Heart left ventricle (tissue), 16 donors: ENCODE data around the gene NHLH1. TPM values are rescaled to one million over a fixed set of nuclear protein-coding genes. Genes with fewer than 3 reads are reported as not detected.

Experiments used
- ATAC-seq, 4 donors: fragments of 200-7000 bp; cut with Tn5 transposase; one replicate each; pipeline ENCODE4 v1.9.1; 2020 to 2022; ENCODE audit warnings: moderate library complexity in 4 of 4, mild to moderate bottlenecking in 3 of 4, moderate number of reproducible peaks in 1 of 4
- DNase-seq, 5 donors: peaks; one replicate each; pipeline ENCODE4 v3.0.0-alpha.2; 2020
- H3K27ac ChIP-seq, 12 donors: fragments of 200-600 bp; sonication (generic) in 4 of 12; one replicate each; pipeline versions ENCODE4 v1.5.0 to v1.8.0; 2016 to 2022; ENCODE audit warnings: mild to moderate bottlenecking in 2 of 12
- H3K27me3 ChIP-seq, 9 donors: fragments of 200-600 bp; sonication (generic) in 2 of 9; one replicate each; pipeline versions ENCODE4 v1.5.1 to v1.8.0; 2016 to 2022; ENCODE audit warnings: mild to moderate bottlenecking in 3 of 9
- H3K36me3 ChIP-seq, 9 donors: fragments of 200-600 bp; sonication (generic) in 2 of 9; one replicate each; pipeline versions ENCODE4 v1.5.0 to v1.8.0; 2018 to 2022; ENCODE audit warnings: mild to moderate bottlenecking in 2 of 9
- H3K4me1 ChIP-seq, 12 donors: fragments of 200-600 bp; sonication (generic) in 4 of 12; one replicate each; pipeline versions ENCODE4 v1.5.0 to v1.8.0; 2016 to 2022; ENCODE audit warnings: mild to moderate bottlenecking in 3 of 12
- H3K4me3 ChIP-seq, 12 donors: fragments of 200-600 bp; sonication (generic) in 4 of 12; one replicate each; pipeline versions ENCODE4 v1.5.0 to v1.8.0; 2017 to 2022; ENCODE audit warnings: mild to moderate bottlenecking in 9 of 12, moderate library complexity in 4 of 12
- H3K9me3 ChIP-seq, 12 donors: fragments of 200-600 bp; sonication (generic) in 4 of 12; one replicate each; pipeline versions ENCODE4 v1.5.0 to v1.8.0; 2016 to 2022; ENCODE audit warnings: mild to moderate bottlenecking in 1 of 12
- POLR2A ChIP-seq, 2 donors: fragments of 450-650 bp; IDR thresholded peaks; one replicate each; pipeline ENCODE4 v1.6.1; 2017; ENCODE audit warnings: antibody characterized with exemption in 2 of 2, mild to moderate bottlenecking in 2 of 2, moderate library complexity in 2 of 2
- WGBS, 4 donors: extraction: QIAGEN DNeasy Blood & Tissue Kit in 2 of 4; methylation state at CpG; one replicate each; pipeline versions ENCODE4 v1.1.5 to v1.1.7; 2013 to 2018; 5-methylcytosine and 5-hydroxymethylcytosine counted together
- intact Hi-C, 10 donors: fragments of 100-400 bp; cut with DNase I; formaldehyde crosslinking; loops; one replicate each; pipeline versions ENCODE4 v1.11.1 to v1.14.2; 2022
- polyA plus RNA-seq, 2 donors: library from polyadenylated mRNA; stranded (reverse); fragments of 200-250 nt; gene quantifications; one replicate each; pipeline ENCODE4 v1.2.3, GENCODE V29; 2013
- total RNA-seq, 9 donors: library from RNA; depleted of rRNA in 2 of 9; stranded (reverse); fragments of >200 nt in 2 of 9; fragmentation: NEBNext Ultra II Directional in 3 of 9; extraction: Animal tissue kit (Norgen Biotek cat#: 25700) in 3 of 9; gene quantifications; one replicate each; pipeline versions ENCODE4 v1.1.0 to v1.2.4, GENCODE V29; 2016 to 2023
- TF ChIP-seq, protein P1 (sequence below), 12 donors: fragments of 200-600 bp; sonication (generic) in 4 of 12; IDR thresholded peaks; one replicate each; pipeline versions ENCODE4 v1.5.0 to v1.8.0; 2018 to 2022; ENCODE audit warnings: antibody characterized with exemption in 12 of 12, mild to moderate bottlenecking in 5 of 12
- donor health status: ischemic (EF 13 %, LVEDD 7.1; RV severe dilation, severe dysfunction).
- donor health status: healthy with polysubstance abuse.
- donor health status: DM: no; HTN: yes; CAD: no.
- donor health status: DM: no; HTN: no; CAD: no.
- donor health status: ischemic (EF 25% LVEDD 6.9; RV normal size, moderate dysfunction).
- donor health status: ischemic (EF 25% LVEDD 5.7; RV mildly dilated, moderate dysfunction).
- donor health status: healthy.
- donor health status: DM: yes; HTN: yes; CAD: no.
- donor health status: ischemic (EF 35%, LVEDD 5.7; RV mildly dilated, moderate dysfunction).
- donor health status: nonischemic (EF 11% LVEDD 7.7; RV severe dilation, severe dysfunction).
- donor health status: DM: yes; HTN: yes; CAD: no.
- donor health status: PGD.
- donor health status: ischemic (EF 29% LVEDD 5.4; RV normal size, mild dysfunction).
- donor health status: nonischemic (EF 23%, LVEDD 6.1; RV moderate dilation, normal function).

The NHLH1 gene
- total and polyA plus RNA-seq, 11 donors: 0.09 to 0.18 (median 0.14) TPM; not detected in 8

DNA sequence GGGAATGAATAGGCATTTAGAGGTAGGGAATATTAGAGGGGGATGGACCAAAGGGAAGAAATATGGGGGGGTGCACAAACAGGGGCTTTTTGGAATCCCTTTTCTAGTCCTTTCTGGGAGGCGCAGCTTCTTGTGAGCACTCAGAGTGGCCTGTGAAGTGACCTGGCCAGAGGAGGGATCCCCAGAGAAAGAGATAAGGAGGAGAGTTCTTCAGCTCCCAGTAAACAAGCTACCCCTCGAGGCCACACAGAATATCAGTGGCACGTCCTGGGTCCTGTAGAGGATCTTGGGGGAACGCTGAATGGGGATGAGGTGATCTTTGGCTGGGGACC is 52.9 kb downstream of the NHLH1 start:
- Histone ChIP-seq H3K9me3 (no peaks in the 10 kb centered on the region), H3K4me3 (no peak overlapping the region), H3K27ac (no peak overlapping the region), H3K4me1 (no peaks in the 10 kb centered on the region), H3K27me3 (no peaks in the 10 kb centered on the region), H3K36me3 (peaks cover 0 to 12% (median 0%) of the 10 kb centered on the region in 9 donors)
- WGBS, 4 donors: 73 to 86% (median 84%) methylated on average over 4 of the region's 4 CpGs
- ATAC-seq (no peak), DNase-seq (no peak)
- TF ChIP-seq, protein P1, sequence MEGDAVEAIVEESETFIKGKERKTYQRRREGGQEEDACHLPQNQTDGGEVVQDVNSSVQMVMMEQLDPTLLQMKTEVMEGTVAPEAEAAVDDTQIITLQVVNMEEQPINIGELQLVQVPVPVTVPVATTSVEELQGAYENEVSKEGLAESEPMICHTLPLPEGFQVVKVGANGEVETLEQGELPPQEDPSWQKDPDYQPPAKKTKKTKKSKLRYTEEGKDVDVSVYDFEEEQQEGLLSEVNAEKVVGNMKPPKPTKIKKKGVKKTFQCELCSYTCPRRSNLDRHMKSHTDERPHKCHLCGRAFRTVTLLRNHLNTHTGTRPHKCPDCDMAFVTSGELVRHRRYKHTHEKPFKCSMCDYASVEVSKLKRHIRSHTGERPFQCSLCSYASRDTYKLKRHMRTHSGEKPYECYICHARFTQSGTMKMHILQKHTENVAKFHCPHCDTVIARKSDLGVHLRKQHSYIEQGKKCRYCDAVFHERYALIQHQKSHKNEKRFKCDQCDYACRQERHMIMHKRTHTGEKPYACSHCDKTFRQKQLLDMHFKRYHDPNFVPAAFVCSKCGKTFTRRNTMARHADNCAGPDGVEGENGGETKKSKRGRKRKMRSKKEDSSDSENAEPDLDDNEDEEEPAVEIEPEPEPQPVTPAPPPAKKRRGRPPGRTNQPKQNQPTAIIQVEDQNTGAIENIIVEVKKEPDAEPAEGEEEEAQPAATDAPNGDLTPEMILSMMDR (IDR thresholded peaks at IDR 0.05): no peak
- TF ChIP-seq POLR2A (IDR thresholded peaks at IDR 0.05): no peak
- intact Hi-C loops: no loop called here

- 92 to 98% (median 96%) methylated on average over 7 of the region's 7 CpGs for WGBS, 4 donors
- no peaks in the 10 kb centered on the region for H3K27me3 ChIP-seq
- ATAC-seq: no peak
- intact Hi-C loops: no loop called here
- H3K4me1 ChIP-seq: no peaks in the 10 kb centered on the region
- TF ChIP-seq POLR2A (IDR thresholded peaks at IDR 0.05): no peak
- TF ChIP-seq, protein P1 (IDR thresholded peaks at IDR 0.05): no peak
- H3K9me3 ChIP-seq: no peaks in the 10 kb centered on the region
- peaks cover 0 to 17% (median 0%) of the 10 kb centered on the region in 9 donors for H3K36me3 ChIP-seq
- no peak overlapping the region for H3K27ac ChIP-seq
- no peak for DNase-seq
- H3K4me3 ChIP-seq: no peak overlapping the region
These were observed 54.3 kb downstream of the NHLH1 start for GRCh38 chr1:160420881-160421842.

DNA sequence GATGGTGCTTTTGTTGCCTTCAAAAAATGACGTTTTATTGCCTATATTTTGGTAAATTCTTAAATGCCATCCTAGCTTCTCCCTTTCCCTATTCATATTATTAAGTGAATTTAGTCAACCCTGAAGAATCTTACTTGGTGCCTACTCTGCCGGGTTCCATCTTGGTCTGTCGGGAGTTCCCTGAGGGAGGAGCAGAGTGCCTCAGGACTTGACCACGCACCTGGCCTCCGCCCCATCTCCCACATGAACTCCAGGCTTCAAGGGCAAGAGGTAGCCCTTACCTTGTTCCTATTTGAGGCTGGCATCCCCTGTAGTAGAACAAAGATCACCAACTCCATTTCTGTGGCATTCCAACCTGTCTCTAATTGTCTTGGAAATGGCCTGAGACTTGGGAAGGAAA is 55.0 kb downstream of the NHLH1 start:
- ATAC-seq: no peak
- Histone ChIP-seq H3K4me3 (no peak overlapping the region), H3K36me3 (peaks cover 0 to 20% (median 0%) of the 10 kb centered on the region in 9 donors), H3K9me3 (no peaks in the 10 kb centered on the region), H3K27me3 (no peaks in the 10 kb centered on the region), H3K4me1 (no peaks in the 10 kb centered on the region), H3K27ac (no peak overlapping the region)
- TF ChIP-seq POLR2A (IDR thresholded peaks at IDR 0.05): no peak
- TF ChIP-seq, protein P1 (IDR thresholded peaks at IDR 0.05): no peak
- WGBS, 4 donors: 92 to 96% (median 94%) methylated on average over 5 of the region's 5 CpGs
- DNase-seq: no peak
- intact Hi-C loops: no loop called here

Other genes with a start within 250 kb of the NHLH1 start
- gene ATP1A4, start 215.5 kb upstream of the NHLH1 start, total RNA-seq: 1 to 10 TPM in 1 of 9 donors, under 1 TPM in 3, not detected in 5; 0.09 to 1.3 (median 0.29) TPM
- gene ATP1A4, start 215.5 kb upstream of the NHLH1 start, polyA plus RNA-seq: under 1 TPM in 1 of 2 donors, not detected in 1; 0.12 TPM
- gene CASQ1, start 176.5 kb upstream of the NHLH1 start, total RNA-seq: 100 to 1,000 TPM in 1 of 9 donors, 10 to 100 TPM in 8; 23.6 to 129 (median 45.9) TPM
- gene CASQ1, start 176.5 kb upstream of the NHLH1 start, polyA plus RNA-seq: 10 to 100 TPM; 35.4 to 55.9 TPM
- gene PEA15, start 161.7 kb upstream of the NHLH1 start, total RNA-seq: 100 to 1,000 TPM; 134 to 581 (median 290) TPM
- gene PEA15, start 161.7 kb upstream of the NHLH1 start, polyA plus RNA-seq: 1,000 to 10,000 TPM in 1 of 2 donors, 100 to 1,000 TPM in 1; 250 to 1,078 TPM
- 100 to 1,000 TPM; 111 to 161 (median 131) TPM for gene DCAF8, start 104.5 kb upstream of the NHLH1 start, total RNA-seq
- 10 to 100 TPM; 78.4 to 96.9 TPM for gene DCAF8, start 104.5 kb upstream of the NHLH1 start, polyA plus RNA-seq
- 100 to 1,000 TPM in 1 of 9 donors, 10 to 100 TPM in 8; 65.0 to 105 (median 85.7) TPM for gene PEX19, start 81.9 kb upstream of the NHLH1 start, total RNA-seq
- 10 to 100 TPM; 22.5 to 44.8 TPM for gene PEX19, start 81.9 kb upstream of the NHLH1 start, polyA plus RNA-seq
- 100 to 1,000 TPM in 6 of 9 donors, 10 to 100 TPM in 3; 78.6 to 129 (median 115) TPM for gene COPA, start 23.8 kb upstream of the NHLH1 start, total RNA-seq
- 10 to 100 TPM; 46.9 to 97.8 TPM for gene COPA, start 23.8 kb upstream of the NHLH1 start, polyA plus RNA-seq
- 100 to 1,000 TPM in 1 of 9 donors, 10 to 100 TPM in 8; 54.1 to 101 (median 72.2) TPM for gene NCSTN, start 23.7 kb upstream of the NHLH1 start, total RNA-seq
- gene NCSTN, start 23.7 kb upstream of the NHLH1 start, polyA plus RNA-seq: 10 to 100 TPM; 47.3 to 47.9 TPM
- 1 to 10 TPM; 1.4 to 3.2 (median 2.0) TPM for gene VANGL2, start 33.5 kb downstream of the NHLH1 start, total RNA-seq
- gene VANGL2, start 33.5 kb downstream of the NHLH1 start, polyA plus RNA-seq: 1 to 10 TPM in 1 of 2 donors, under 1 TPM in 1; 0.94 to 1.4 TPM
- gene SLAMF6, start 156.2 kb downstream of the NHLH1 start, total RNA-seq: 1 to 10 TPM in 2 of 9 donors, under 1 TPM in 7; 0.09 to 3.8 (median 0.31) TPM
- under 1 TPM; 0.10 to 0.30 TPM for gene SLAMF6, start 156.2 kb downstream of the NHLH1 start, polyA plus RNA-seq
- 10 to 100 TPM in 2 of 9 donors, 1 to 10 TPM in 6, under 1 TPM in 1; 0.90 to 36.2 (median 1.4) TPM for gene CD84, start 212.4 kb downstream of the NHLH1 start, total RNA-seq
- under 1 TPM; 0.49 to 0.61 TPM for gene CD84, start 212.4 kb downstream of the NHLH1 start, polyA plus RNA-seq